ENCODE results near the gene PSMA6. TPM values are rescaled to one million over a fixed set of nuclear protein-coding genes. Genes with fewer than 3 reads are reported as not detected.

The PSMA6 gene
- total RNA-seq, 3 donors from 2014 or later (not counting 1 experiment from before 2014, with no cell fraction given), result 130 to 141 (median 139) TPM

DNA sequence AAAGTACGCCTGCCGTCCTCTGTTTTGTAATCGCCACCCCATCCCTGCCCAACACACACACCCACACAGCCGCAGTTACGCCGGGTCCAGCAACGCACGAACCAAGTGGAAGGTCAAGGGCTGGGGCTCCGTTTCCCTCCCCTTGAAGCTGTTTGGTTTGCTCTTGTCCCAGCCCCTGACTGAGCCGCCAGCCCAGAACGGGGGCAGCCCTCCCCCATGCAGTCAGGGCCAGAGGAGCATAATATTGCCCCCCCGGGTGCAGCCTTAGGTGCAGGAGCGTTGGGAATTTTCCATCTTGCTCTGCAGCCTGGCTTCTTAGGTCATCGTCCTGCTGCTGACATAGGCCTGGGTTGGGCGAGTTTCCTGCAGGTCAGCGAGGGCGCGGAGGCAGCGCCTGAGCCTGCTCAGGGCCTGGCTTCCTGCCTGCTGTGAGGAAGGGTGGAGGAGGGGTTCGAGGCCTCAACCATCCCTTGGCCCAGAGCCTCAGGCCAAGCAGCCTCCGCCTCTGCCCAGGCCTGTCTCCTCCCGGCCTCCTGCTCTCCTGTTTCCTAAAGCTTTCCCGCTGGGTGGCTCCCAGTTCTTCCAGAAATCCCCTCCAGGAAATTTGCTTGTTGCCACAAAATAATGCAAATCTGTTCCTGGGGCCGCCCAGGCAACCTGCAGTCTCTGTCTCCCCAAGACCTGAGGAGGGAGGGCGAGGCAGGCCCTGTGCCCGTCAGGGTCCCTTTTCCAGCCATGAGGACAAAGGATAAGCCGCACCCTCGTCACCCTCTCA, 44.5 kb downstream of the PSMA6 start:
- Histone ChIP-seq H3K4me3 (ENCODE audit: low read length) (no peak overlapping the region), H3K27me3 (ENCODE audit: control insufficient read depth, insufficient read depth, low read length) (no peaks in the 10 kb centered on the region), H3K36me3 (ENCODE audit: control insufficient read depth, insufficient read depth, low read length) (no peaks in the 10 kb centered on the region), H3K4me1 (ENCODE audit: control insufficient read depth, insufficient read depth, low read length) (peaks cover 73% of the 10 kb centered on the region), H3K9me3 (ENCODE audit: control insufficient read depth, insufficient read depth, low read length) (no peaks in the 10 kb centered on the region), H3K27ac (ENCODE audit: low read length) (no peak overlapping the region)
- peak overlapping the region; percentile 70 for H3K4me3 Mint-ChIP-seq
- no peaks in the 10 kb centered on the region for H3K36me3 Mint-ChIP-seq
- H3K27ac Mint-ChIP-seq, result peak overlapping the region; percentile 79 to 85
- ATAC-seq (no peak), DNase-seq (no peak)
- H3K27me3 Mint-ChIP-seq (ENCODE audit: low read depth in 2 of 2), result no peaks in the 10 kb centered on the region
- no peaks in the 10 kb centered on the region for H3K9me3 Mint-ChIP-seq
- TF ChIP-seq, protein P1, sequence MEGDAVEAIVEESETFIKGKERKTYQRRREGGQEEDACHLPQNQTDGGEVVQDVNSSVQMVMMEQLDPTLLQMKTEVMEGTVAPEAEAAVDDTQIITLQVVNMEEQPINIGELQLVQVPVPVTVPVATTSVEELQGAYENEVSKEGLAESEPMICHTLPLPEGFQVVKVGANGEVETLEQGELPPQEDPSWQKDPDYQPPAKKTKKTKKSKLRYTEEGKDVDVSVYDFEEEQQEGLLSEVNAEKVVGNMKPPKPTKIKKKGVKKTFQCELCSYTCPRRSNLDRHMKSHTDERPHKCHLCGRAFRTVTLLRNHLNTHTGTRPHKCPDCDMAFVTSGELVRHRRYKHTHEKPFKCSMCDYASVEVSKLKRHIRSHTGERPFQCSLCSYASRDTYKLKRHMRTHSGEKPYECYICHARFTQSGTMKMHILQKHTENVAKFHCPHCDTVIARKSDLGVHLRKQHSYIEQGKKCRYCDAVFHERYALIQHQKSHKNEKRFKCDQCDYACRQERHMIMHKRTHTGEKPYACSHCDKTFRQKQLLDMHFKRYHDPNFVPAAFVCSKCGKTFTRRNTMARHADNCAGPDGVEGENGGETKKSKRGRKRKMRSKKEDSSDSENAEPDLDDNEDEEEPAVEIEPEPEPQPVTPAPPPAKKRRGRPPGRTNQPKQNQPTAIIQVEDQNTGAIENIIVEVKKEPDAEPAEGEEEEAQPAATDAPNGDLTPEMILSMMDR (IDR thresholded peaks at IDR 0.05), result no peak
- H3K4me1 Mint-ChIP-seq, result peaks cover 33 to 53% of the 10 kb centered on the region in 2 donors
- WGBS (ENCODE audit: insufficient coverage), result 84% methylated on average over 28 of the region's 28 CpGs
- intact Hi-C loops (cut with micrococcal nuclease), result loop anchor here (10.0 kb wide), 1 partner anchor 132 kb away; no protein-coding TSS in a partner anchor

DNA sequence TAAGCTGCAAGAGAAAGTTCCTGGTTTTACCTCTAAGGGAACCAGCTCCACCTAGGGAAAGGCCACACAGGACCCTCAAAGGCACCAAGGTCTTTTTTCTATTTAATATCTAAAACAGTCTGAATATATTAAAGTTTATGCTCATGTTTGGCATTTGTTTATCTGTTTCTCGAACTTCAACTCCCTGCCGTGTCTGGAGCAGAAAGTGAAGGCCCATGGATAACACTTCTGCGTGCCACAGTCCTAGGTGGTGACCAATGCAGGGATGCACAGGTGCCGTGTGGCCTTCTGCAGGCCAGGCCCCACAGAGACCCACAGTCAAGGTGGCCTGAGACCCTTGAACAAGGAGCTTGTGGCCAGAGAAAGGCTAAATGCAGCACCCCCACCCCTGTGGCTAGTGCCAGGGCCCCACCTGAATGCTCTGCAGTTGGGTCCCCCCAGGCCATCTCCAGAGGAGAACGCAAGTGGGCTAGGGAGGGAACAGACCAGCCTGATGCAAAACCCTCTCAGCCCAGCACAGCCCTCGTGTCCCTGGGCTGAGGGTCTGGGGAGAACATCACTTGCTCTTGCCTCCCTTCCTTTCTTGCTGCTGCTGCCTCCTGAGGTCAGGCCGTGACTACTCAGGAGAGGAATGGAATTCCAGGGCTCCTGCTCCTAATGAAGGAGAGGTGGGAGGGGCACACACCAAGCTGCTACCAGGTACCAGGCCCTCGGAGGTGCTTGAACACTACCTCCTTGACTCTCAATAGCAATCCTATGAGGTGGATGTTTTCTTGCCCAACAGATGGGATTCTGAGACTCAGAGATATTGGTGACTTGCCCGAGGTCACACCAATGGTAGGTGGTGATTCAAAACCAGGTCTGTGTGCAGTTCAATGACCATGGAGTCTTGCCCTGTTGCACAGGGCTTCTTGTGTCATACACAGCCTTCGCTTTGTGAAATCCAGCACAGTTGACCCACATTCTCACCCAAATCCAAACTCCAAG, 45.4 kb downstream of the PSMA6 start:
- intact Hi-C loops (cut with micrococcal nuclease), result loop anchor here (10.0 kb wide), 1 partner anchor 133 kb away; no protein-coding TSS in a partner anchor
- Mint-ChIP-seq H3K27me3 (ENCODE audit: low read depth in 2 of 2) (no peaks in the 10 kb centered on the region), H3K36me3 (no peaks in the 10 kb centered on the region), H3K4me1 (peaks cover 30 to 45% of the 10 kb centered on the region in 2 donors), H3K27ac (peak overlapping the region; percentile 79 to 85), H3K9me3 (no peaks in the 10 kb centered on the region), H3K4me3 (peak overlapping the region; percentile 70)
- Histone ChIP-seq H3K9me3 (ENCODE audit: control insufficient read depth, insufficient read depth, low read length) (no peaks in the 10 kb centered on the region), H3K4me3 (ENCODE audit: low read length) (no peak overlapping the region), H3K27ac (ENCODE audit: low read length) (no peak overlapping the region), H3K4me1 (ENCODE audit: control insufficient read depth, insufficient read depth, low read length) (peaks cover 73% of the 10 kb centered on the region), H3K27me3 (ENCODE audit: control insufficient read depth, insufficient read depth, low read length) (no peaks in the 10 kb centered on the region), H3K36me3 (ENCODE audit: control insufficient read depth, insufficient read depth, low read length) (no peaks in the 10 kb centered on the region)
- ATAC-seq (no peak), DNase-seq (no peak)
- TF ChIP-seq, protein P1 (IDR thresholded peaks at IDR 0.05), result no peak
- 97% methylated on average over 9 of the region's 10 CpGs for WGBS (ENCODE audit: insufficient coverage)

GRCh38 chr14:35338731-35339405, 46.7 kb downstream of the PSMA6 start:
- ATAC-seq, result no peak
- WGBS (ENCODE audit: insufficient coverage), result 95% methylated on average over 16 of the region's 16 CpGs
- peaks cover 61% of the 10 kb centered on the region for H3K4me1 ChIP-seq (ENCODE audit: control insufficient read depth, insufficient read depth, low read length)

More at GRCh38 chr14:35338731-35339405, 46.7 kb downstream of the PSMA6 start:
- intact Hi-C loops (cut with micrococcal nuclease), result loop anchor here (10.0 kb wide), 1 partner anchor 134 kb away; no protein-coding TSS in a partner anchor
- Histone ChIP-seq H3K9me3 (ENCODE audit: control insufficient read depth, insufficient read depth, low read length) (no peaks in the 10 kb centered on the region), H3K4me3 (ENCODE audit: low read length) (no peak overlapping the region), H3K36me3 (ENCODE audit: control insufficient read depth, insufficient read depth, low read length) (no peaks in the 10 kb centered on the region), H3K27me3 (ENCODE audit: control insufficient read depth, insufficient read depth, low read length) (no peaks in the 10 kb centered on the region), H3K27ac (ENCODE audit: low read length) (no peak overlapping the region)
- Mint-ChIP-seq H3K4me3 (no peak overlapping the region), H3K36me3 (no peaks in the 10 kb centered on the region), H3K27me3 (ENCODE audit: low read depth in 2 of 2) (no peaks in the 10 kb centered on the region), H3K27ac (no peak overlapping the region), H3K4me1 (peaks cover 32 to 34% of the 10 kb centered on the region in 2 donors), H3K9me3 (no peaks in the 10 kb centered on the region)
- TF ChIP-seq, protein P1 (IDR thresholded peaks at IDR 0.05), result no peak
- no peak for DNase-seq
